Parathyroid adenoma (tissue), 2 donors: ENCODE data around the gene RASGRP4.
"Not testable (repeated sequence)": the region's sequence is repeated elsewhere in the genome, so short reads cannot be mapped to it uniquely, and the experiment has no call there.

Source experiments
- H2AFZ ChIP-seq: fragments of 300-600 bp; sonication (generic); one replicate; pipeline ENCODE4 v1.7.0; 2017; ENCODE audit warnings: antibody characterized with exemption, mild to moderate bottlenecking
- H3K27ac ChIP-seq: fragments of 300-600 bp; sonication (generic); one replicate; pipeline ENCODE4 v1.7.0; 2017
- H3K27me3 ChIP-seq: fragments of 300-600 bp; sonication (generic); one replicate; pipeline ENCODE4 v1.7.0; 2017; ENCODE audit warnings: low read length; ENCODE audit not compliant: control insufficient read depth, insufficient read depth
- H3K36me3 ChIP-seq: fragments of 300-600 bp; sonication (generic); one replicate; pipeline ENCODE4 v1.7.0; 2017; ENCODE audit warnings: low read length; ENCODE audit not compliant: control insufficient read depth, insufficient read depth
- H3K4me1 ChIP-seq: fragments of 300-600 bp; sonication (generic); one replicate; pipeline ENCODE4 v1.7.0; 2017; ENCODE audit warnings: control low read depth
- H3K4me2 ChIP-seq: fragments of 300-600 bp; sonication (generic); one replicate; pipeline ENCODE4 v1.7.0; 2017; ENCODE audit warnings: low read length
- H3K4me3 ChIP-seq: fragments of 300-600 bp; sonication (generic); one replicate; pipeline ENCODE4 v1.7.0; 2017; ENCODE audit warnings: low read depth, low read length
- H3K79me2 ChIP-seq: fragments of 300-600 bp; sonication (generic); one replicate; pipeline ENCODE4 v1.7.0; 2017; ENCODE audit warnings: control low read depth
- H3K9ac ChIP-seq: fragments of 300-600 bp; sonication (generic); one replicate; pipeline ENCODE4 v1.7.0; 2017; ENCODE audit warnings: mild to moderate bottlenecking
- H3K9me3 ChIP-seq: fragments of 300-600 bp; sonication (generic); one replicate; pipeline ENCODE4 v1.7.0; 2017; ENCODE audit warnings: low read length; ENCODE audit not compliant: control insufficient read depth
- TF ChIP-seq, protein P1 (sequence below): fragments of 300-600 bp; sonication (generic); IDR thresholded peaks from one replicate; pipeline ENCODE4 v1.7.0; 2017; ENCODE audit warnings: antibody characterized with exemption, mild to moderate bottlenecking
- donor health status: primary hyperparathyroidism.

The RASGRP4 gene

DNA sequence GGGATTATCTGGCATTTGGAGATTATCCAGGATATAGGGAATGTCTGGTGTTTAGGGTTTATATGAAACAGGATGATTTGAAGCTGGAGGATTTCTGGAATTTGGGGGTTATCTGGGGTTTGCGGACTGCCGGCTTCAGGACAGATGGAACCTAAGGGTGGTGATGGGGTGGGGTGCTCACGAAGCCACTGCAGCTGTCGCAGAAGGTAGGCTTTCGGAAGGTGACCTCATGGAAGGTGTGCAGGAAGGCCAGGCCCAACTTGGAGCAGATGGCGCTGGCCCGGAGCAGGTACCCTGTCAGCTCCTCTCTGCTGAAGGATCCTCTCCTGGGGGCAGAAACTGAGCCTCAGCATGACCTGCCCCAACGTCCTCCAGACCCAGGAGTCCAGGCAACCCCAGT, 13.5 kb downstream of the RASGRP4 start:
- no peaks in the 10 kb centered on the region for H3K27me3 ChIP-seq
- H2AFZ ChIP-seq = no peak overlapping the region
- TF ChIP-seq, protein P1, sequence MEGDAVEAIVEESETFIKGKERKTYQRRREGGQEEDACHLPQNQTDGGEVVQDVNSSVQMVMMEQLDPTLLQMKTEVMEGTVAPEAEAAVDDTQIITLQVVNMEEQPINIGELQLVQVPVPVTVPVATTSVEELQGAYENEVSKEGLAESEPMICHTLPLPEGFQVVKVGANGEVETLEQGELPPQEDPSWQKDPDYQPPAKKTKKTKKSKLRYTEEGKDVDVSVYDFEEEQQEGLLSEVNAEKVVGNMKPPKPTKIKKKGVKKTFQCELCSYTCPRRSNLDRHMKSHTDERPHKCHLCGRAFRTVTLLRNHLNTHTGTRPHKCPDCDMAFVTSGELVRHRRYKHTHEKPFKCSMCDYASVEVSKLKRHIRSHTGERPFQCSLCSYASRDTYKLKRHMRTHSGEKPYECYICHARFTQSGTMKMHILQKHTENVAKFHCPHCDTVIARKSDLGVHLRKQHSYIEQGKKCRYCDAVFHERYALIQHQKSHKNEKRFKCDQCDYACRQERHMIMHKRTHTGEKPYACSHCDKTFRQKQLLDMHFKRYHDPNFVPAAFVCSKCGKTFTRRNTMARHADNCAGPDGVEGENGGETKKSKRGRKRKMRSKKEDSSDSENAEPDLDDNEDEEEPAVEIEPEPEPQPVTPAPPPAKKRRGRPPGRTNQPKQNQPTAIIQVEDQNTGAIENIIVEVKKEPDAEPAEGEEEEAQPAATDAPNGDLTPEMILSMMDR = no peak
- no peaks in the 10 kb centered on the region for H3K79me2 ChIP-seq
- no peaks in the 10 kb centered on the region for H3K36me3 ChIP-seq
- no peaks in the 10 kb centered on the region for H3K4me1 ChIP-seq
- no peak overlapping the region for H3K4me2 ChIP-seq
- no peaks in the 10 kb centered on the region for H3K9me3 ChIP-seq
- no peak overlapping the region for H3K4me3 ChIP-seq
- H3K27ac ChIP-seq = no peak overlapping the region
- H3K9ac ChIP-seq = no peak overlapping the region

DNA sequence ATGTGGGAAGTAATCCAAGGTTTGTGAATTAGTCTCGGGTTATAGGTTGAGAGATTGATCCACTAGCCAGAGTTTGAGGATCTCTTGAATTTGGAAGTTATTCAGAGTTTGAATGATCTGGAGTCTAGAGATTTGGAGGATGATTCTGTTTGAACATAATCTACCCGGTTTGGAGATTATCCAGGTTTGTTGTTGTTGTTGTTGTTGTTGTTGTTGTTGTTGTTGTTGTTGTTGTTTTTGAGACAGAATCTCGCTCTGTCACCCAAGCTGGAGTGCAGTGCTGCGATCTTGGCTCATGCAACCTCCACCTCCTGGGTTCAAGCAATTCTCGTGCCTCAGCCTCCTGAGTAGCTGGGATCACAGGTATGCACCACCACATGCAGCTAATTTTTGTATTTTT, 14.1 kb downstream of the RASGRP4 start:
- H3K4me1 ChIP-seq, H3K9ac ChIP-seq, H3K79me2 ChIP-seq, H3K36me3 ChIP-seq, H3K4me3 ChIP-seq, H3K27me3 ChIP-seq, H3K9me3 ChIP-seq, H3K27ac ChIP-seq, H3K4me2 ChIP-seq, H2AFZ ChIP-seq: not testable (repeated sequence)

- H3K36me3 ChIP-seq = no peaks in the 10 kb centered on the region
- H2AFZ ChIP-seq = no peak overlapping the region
- H3K4me1 ChIP-seq = no peaks in the 10 kb centered on the region
- no peak overlapping the region for H3K9ac ChIP-seq
- no peak overlapping the region for H3K4me2 ChIP-seq
- no peaks in the 10 kb centered on the region for H3K27me3 ChIP-seq
- TF ChIP-seq, protein P1 = no peak
- H3K79me2 ChIP-seq = no peaks in the 10 kb centered on the region
- H3K9me3 ChIP-seq = no peaks in the 10 kb centered on the region
- H3K27ac ChIP-seq = no peak overlapping the region
- no peak overlapping the region for H3K4me3 ChIP-seq
Measured at GRCh38 chr19:38411041-38411712, 14.8 kb downstream of the RASGRP4 start.

DNA sequence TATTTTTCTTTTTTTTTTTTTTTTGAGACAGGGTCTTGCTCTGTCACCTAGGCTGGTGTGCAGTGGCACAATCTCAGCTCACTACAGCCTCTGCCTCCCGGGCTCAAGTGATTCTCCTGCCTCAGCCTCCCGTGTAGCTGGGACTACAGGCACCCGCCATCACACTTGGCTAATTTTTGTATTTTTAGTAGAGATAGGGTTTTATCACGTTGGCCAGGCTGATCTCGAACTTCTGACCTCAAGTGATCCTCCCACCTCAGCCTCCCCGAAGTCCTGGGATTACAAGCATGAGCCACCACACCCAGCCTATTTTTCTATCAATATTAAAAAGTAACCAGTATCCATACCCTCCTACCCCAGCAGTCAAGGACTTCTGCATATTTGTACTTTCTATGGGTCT, 15.6 kb downstream of the RASGRP4 start:
- H3K36me3 ChIP-seq, H3K27me3 ChIP-seq, H3K79me2 ChIP-seq, H3K4me3 ChIP-seq, H2AFZ ChIP-seq, H3K4me2 ChIP-seq, H3K27ac ChIP-seq, H3K9ac ChIP-seq, H3K4me1 ChIP-seq, H3K9me3 ChIP-seq: not testable (repeated sequence)

GRCh38 chr19:38409631-38410133, 16.3 kb downstream of the RASGRP4 start:
- Histone ChIP-seq H3K36me3 (no peaks in the 10 kb centered on the region), H3K4me2 (no peak overlapping the region), H3K27me3 (no peaks in the 10 kb centered on the region), H3K4me1 (no peaks in the 10 kb centered on the region), H3K27ac (no peak overlapping the region), H2AFZ (no peak overlapping the region), H3K9me3 (no peaks in the 10 kb centered on the region), H3K4me3 (no peak overlapping the region), H3K79me2 (no peaks in the 10 kb centered on the region), H3K9ac (no peak overlapping the region)
- TF ChIP-seq, protein P1 = no peak

DNA sequence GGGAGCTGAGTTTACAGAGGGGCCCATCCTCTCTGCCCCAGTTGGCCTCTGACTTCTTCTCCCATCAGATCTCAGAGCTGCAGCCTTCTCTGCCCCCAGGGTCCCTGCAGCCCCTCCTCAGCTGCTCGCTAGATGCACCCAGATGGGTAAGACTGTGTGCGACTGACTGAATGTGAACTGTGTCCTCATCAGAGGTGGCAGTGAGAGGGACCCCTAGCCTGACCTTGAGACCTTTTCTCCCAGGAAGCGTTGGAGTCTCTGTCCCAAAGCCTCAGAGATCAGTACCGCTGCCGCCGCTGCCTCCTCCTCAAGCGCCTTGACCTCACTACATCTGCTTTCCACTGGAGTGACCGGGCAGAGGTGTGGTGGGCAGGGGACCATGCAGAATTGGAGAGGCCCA, 20.7 kb downstream of the RASGRP4 start:
- no peaks in the 10 kb centered on the region for H3K27me3 ChIP-seq
- no peaks in the 10 kb centered on the region for H3K36me3 ChIP-seq
- no peak overlapping the region for H2AFZ ChIP-seq
- TF ChIP-seq, protein P1 = no peak
- peaks cover 3% of the 10 kb centered on the region for H3K4me1 ChIP-seq
- no peak overlapping the region for H3K4me2 ChIP-seq
- H3K9ac ChIP-seq = no peak overlapping the region
- no peak overlapping the region for H3K27ac ChIP-seq
- no peak overlapping the region for H3K4me3 ChIP-seq
- no peaks in the 10 kb centered on the region for H3K79me2 ChIP-seq
- no peaks in the 10 kb centered on the region for H3K9me3 ChIP-seq
